WI38 (cell line): ENCODE data around the gene ENPP4.

ENCODE experiments used
- H3K4me3 ChIP-seq: 2 replicates; pipeline ENCODE4 v1.5.1; 2011; ENCODE audit warnings: low read depth, mild to moderate bottlenecking, control low read depth, low read length
- TF ChIP-seq, protein P1 (sequence below): IDR thresholded peaks from 2 replicates; pipeline ENCODE4 v1.5.1; 2012; ENCODE audit warnings: low read depth, mild to moderate bottlenecking, control low read depth, low read length

The ENPP4 gene

DNA sequence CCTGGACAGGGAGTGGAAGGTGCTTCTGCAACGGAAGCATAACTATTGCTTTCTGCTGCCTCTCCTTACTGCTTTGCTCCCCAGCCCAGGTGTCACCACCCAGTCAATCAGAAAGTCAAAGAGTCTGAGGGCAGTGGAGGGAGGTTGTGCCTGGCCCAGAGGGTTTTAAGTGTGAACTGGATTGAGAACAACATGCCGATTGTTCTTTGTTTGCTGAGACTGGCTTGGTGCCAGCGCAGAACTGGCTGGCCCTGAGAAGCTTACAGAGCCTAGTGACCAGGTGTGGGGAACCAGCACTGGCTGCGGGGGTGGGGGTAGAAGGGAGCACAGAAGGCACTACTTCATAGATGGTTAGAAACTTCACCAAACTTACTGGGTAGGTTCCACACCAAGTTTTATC is 31.1 kb upstream of the ENPP4 start:
- TF ChIP-seq, protein P1, sequence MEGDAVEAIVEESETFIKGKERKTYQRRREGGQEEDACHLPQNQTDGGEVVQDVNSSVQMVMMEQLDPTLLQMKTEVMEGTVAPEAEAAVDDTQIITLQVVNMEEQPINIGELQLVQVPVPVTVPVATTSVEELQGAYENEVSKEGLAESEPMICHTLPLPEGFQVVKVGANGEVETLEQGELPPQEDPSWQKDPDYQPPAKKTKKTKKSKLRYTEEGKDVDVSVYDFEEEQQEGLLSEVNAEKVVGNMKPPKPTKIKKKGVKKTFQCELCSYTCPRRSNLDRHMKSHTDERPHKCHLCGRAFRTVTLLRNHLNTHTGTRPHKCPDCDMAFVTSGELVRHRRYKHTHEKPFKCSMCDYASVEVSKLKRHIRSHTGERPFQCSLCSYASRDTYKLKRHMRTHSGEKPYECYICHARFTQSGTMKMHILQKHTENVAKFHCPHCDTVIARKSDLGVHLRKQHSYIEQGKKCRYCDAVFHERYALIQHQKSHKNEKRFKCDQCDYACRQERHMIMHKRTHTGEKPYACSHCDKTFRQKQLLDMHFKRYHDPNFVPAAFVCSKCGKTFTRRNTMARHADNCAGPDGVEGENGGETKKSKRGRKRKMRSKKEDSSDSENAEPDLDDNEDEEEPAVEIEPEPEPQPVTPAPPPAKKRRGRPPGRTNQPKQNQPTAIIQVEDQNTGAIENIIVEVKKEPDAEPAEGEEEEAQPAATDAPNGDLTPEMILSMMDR, result no peak
- H3K4me3 ChIP-seq, result no peak overlapping the region

DNA sequence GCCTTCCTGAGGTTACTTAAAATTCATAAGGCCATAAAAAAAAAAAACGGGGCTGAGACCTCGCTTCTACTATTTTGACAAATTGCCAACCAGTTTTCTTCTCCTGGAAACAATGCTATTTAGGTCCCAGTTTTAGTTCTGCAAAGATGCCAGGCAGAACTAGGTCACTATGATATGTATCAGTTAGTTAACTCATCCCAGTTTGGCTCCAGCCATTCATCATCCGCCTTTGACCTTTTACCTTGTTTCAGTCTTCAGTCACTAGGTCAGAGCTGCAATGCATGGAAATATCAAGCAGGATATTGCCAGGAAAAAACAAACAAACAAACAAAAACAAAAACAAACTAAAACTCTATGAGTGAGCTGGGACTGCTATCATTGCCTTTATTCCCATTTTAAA is 29.8 kb upstream of the ENPP4 start:
- TF ChIP-seq, protein P1, result no peak
- H3K4me3 ChIP-seq, result no peak overlapping the region

DNA sequence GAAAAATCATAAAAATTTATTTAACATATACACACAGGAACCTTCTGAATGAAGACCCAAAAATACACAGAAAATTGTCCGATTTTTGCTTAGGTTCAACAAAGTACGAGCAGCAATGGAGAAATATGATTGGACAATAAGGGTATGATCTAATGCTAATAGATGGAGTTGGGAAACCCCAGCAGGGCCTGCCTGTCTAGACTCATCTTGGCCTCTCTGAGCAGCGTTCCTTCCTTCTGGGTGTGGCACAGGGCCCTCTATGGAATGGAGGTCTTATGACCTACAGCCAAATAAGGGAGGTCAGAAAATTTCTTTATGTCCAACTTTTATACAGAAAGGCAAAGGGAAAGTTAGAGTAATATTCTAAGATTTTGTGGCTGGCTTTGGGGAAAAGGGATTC is 27.7 kb upstream of the ENPP4 start:
- no peak overlapping the region for H3K4me3 ChIP-seq
- TF ChIP-seq, protein P1, result no peak

- TF ChIP-seq, protein P1, result no peak
- H3K4me3 ChIP-seq, result no peak overlapping the region
These were observed 26.2 kb upstream of the ENPP4 start for GRCh38 chr6:46103441-46104115.

- H3K4me3 ChIP-seq, result no peak overlapping the region
- TF ChIP-seq, protein P1, result no peak
These were observed 25.6 kb upstream of the ENPP4 start for GRCh38 chr6:46104209-46104608.

DNA sequence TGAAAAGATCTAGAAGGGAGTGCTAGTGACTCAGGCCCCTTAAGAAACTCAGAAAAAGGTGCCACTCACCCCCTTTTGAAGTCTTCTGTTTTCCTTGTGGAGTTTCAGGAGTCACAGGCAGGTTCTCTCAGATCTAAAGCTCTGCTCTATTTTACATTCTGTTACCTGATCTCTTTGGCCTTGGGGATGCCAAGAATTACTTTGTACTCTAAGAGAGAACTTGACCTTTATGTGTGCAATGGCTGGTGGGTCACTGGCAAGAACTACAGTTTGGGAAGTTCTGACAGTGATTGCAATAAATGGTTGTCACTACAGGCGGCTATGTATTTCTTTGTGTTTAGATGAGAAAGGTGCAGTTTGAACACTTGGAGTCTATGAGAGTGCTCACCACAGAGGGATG is 24.2 kb upstream of the ENPP4 start:
- no peak overlapping the region for H3K4me3 ChIP-seq
- TF ChIP-seq, protein P1, result no peak

DNA sequence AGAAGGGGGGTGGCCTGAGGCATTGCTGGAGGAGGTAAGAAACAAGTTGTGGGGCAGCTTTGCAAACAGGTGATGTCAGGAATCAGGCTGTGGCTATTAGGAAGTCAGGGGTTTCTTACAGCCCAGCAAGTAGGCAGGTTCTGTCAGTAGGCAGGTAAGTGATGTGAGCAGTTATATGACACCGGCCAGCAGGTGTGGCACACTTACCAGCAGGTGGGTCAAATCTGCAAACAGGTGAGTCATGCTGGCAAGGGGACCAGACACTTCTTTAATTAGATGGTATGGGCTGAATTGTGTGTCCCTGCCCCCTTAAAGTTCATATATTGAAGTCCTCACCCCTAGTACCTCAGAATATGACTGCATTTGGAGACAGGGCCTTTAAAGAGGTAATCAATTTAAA is 16.4 kb upstream of the ENPP4 start:
- TF ChIP-seq, protein P1, result no peak
- no peak overlapping the region for H3K4me3 ChIP-seq
